Ovary (tissue), 3 donors: Measurements from ENCODE around the gene MAPK8IP2.

ENCODE experiments used
- CTCF ChIP-seq, 3 donors: fragments of 450-650 bp in 2 of 3; fragments of 200-600 bp in 1 of 3; IDR thresholded peaks; one replicate each; pipeline versions ENCODE4 v1.5.1 to v1.8.0; 2016 to 2022; ENCODE audit warnings: antibody characterized with exemption in 3 of 3, mild to moderate bottlenecking in 1 of 3
- POLR2A ChIP-seq: fragments of 450-650 bp; IDR thresholded peaks from one replicate; pipeline ENCODE4 v1.6.1; 2017; ENCODE audit warnings: antibody characterized with exemption, mild to moderate bottlenecking, moderate library complexity
- donor health status: DM: no; HTN: no; CAD: no.

DNA sequence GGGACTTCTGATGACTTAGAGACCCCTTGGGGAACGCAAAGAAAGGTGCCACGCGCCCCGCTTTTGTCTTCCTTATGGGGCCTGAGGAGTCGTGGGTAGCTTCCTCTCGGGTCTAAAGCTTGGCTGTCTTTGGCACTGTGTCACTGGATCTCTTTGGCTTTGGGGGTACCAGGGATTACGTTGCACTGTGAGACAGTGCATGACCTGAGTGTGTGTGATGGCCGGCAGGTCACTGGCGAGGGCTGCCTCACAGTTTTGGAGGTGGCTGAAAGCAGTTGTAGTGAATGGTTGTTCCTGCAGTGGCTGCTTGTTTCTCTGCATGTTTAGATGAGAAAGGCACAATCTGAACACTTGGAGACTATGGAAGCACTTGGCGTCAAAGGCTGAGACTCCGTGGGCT lies 33.2 kb downstream of the MAPK8IP2 start:
- no peak for TF ChIP-seq CTCF (IDR thresholded peaks at IDR 0.05)
- no peak for TF ChIP-seq POLR2A
